GM19099 (cell line): ENCODE data around the gene MCTP1.

Experiments used
- POLR2A ChIP-seq: IDR thresholded peaks from 3 replicates; pipeline ENCODE4 v1.6.1; 2011; ENCODE audit warnings: low read depth; ENCODE audit not compliant: insufficient read length; ENCODE audit errors: extremely low read depth

Gene MCTP1

GRCh38 chr5:95124101-95124500 lies 160.8 kb downstream of the MCTP1 start:
- TF ChIP-seq POLR2A, result no peak

GRCh38 chr5:95114902-95115301 lies 170.0 kb downstream of the MCTP1 start:
- TF ChIP-seq POLR2A, result no peak

GRCh38 chr5:95114305-95114704 lies 170.6 kb downstream of the MCTP1 start:
- no peak for TF ChIP-seq POLR2A

- TF ChIP-seq POLR2A, result no peak
These were observed 171.4 kb downstream of the MCTP1 start for GRCh38 chr5:95113489-95113888.

DNA sequence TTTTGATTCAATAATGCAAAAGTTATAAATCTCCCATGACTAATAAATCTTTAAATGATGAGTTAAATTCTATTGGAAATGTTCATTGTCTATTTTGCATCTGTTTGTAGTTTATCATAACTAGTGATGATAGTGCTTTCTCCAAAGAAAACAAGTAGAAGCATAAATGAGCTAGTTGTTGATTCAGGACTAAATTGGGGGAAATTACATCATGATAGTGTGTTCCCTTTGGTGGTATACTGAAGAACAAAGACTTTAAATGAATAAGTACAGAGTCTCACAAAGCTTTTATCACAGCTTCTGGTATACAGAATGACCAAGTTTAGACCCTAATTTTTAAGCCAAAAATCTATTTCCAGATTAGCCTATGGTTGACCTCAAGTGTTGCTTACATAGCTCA lies 173.8 kb downstream of the MCTP1 start:
- no peak for TF ChIP-seq POLR2A

DNA sequence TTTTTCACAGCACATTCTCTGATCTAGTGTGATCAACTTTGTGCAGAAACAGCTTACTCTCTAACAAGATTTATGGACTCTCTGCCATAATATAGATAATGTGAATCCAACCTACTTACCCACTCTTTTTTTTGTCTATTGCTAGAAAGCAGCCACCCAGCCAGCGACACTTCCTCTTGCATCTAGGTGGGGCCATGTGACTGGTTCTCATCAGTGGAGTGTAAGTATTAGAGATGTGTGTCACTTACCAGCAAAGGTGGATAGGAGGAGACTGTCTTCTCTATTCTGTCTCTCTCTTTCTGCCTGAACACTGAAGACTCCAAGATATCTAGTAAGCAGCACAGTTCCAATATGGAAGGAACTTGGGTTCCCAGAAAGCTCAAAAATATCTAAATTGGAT lies 174.8 kb downstream of the MCTP1 start:
- no peak for TF ChIP-seq POLR2A

GRCh38 chr5:95107138-95107537 lies 177.8 kb downstream of the MCTP1 start:
- TF ChIP-seq POLR2A, result no peak

DNA sequence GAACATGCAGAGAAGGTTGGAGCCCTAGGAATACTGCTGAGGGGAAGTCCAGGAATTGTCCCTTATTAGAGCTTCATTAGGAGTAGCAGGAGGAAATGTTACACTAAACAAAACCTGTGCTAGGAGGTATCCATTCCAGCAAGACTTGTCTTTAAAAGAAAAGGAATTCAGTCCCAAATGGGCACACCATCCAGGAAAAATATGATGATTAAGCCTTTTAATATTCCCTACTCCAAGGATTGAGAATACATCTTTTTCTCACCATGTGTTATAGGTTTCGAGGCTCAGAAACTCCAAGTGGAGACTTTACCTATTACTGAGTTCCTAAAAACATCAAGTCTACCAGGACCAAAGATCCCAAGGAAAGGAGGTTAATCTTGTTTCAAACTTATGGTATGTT lies 179.3 kb downstream of the MCTP1 start:
- TF ChIP-seq POLR2A, result no peak

DNA sequence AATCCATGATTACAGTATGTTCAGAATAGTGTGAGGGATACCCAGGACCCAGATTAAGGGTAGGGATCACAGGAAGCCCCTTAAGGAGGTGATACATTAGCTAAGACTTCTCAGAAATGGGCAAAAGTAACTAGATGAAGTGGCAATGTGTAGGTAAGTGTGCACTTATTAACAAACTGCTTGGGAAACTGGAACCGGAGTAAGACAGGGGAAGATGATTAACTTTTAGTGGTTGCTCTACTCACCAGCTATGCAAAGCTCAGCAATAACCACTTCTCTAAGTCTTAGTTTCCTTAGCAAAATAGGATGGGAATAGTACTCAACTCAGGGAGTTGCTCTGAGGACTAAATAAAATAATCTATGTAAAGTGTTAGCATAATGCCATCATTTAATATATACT lies 182.2 kb downstream of the MCTP1 start:
- no peak for TF ChIP-seq POLR2A

GRCh38 chr5:95102080-95102479 lies 182.8 kb downstream of the MCTP1 start:
- TF ChIP-seq POLR2A, result no peak

DNA sequence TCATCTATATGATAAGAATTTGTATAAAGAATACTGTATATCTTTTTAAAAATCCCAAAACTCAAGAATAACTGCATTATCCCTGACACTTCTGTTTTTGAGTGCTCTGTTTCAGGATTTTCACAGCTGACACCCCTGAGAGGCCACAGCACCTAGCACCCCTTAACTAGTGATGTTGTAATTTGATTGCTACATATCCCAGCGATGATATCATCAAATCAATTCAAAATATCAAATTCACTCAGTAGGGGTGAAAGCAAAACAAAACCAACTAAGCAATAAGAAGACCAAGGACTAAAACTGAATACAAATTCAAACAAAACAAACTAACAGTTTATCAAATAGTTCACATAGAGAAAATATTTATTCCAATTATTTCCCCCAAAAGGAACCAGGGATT lies 184.3 kb downstream of the MCTP1 start:
- no peak for TF ChIP-seq POLR2A

GRCh38 chr5:95098012-95098411 lies 186.9 kb downstream of the MCTP1 start:
- no peak for TF ChIP-seq POLR2A

DNA sequence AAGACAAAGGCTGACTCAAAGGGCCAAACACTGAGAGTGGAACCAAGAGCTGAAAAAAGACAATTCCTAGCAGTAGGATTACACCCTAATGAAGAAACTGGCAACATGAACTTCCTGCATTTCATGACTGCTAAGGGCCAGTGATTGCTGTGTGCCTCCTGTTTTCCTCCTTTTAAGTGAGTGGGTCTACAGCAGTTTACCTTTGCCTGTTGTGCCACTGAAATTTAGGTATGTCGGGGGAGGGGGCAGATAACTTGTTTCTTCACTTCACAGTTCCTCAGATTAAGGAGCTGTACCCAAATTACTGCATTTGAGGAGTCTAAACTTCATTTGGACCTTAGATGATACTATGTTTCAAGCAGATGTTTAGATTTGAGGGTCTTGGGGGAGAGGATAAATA lies 191.7 kb downstream of the MCTP1 start:
- TF ChIP-seq POLR2A, result no peak

GRCh38 chr5:95090774-95091173 lies 194.1 kb downstream of the MCTP1 start:
- no peak for TF ChIP-seq POLR2A

DNA sequence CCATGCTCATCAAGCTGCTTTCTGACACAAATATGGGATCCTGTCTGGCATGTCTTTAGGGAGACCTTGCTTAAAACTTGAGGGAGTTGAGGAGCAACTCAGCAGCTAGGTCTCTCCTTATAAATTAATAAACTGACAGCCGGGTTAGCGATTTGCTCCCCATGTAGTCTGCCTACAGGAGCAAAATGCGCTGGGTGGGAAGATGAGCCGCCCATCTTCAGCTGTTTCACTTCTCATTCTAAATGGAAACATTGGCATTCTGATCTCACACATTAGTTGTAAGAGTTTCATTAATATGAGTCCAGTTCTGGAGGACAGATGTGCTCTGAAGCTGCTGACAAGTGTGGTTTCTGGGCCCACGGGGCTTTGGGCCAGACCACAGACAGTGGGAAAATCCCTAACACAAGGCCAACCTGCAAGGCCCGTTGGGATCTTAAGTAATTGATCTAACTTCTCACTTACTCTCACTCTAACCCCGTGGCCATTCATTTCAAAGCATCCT lies 197.0 kb downstream of the MCTP1 start:
- no peak for TF ChIP-seq POLR2A

GRCh38 chr5:95086927-95087815 lies 197.7 kb downstream of the MCTP1 start:
- no peak for TF ChIP-seq POLR2A
